ENCODE measurements around the gene NOD1.

Gene NOD1

GRCh38 chr7:30464231-30464671 is 14.3 kb downstream of the NOD1 start:
- no peak overlapping the region for H3K4me3 ChIP-seq (ENCODE audit: low read depth, low read length)
- TF ChIP-seq CTCF (conservative IDR thresholded peaks at IDR 0.05; ENCODE audit: low read depth, low read length), result no peak
- no peak for DNase-seq (ENCODE audit: low read depth)

- H3K4me3 ChIP-seq (ENCODE audit: low read depth, low read length), result no peak overlapping the region
- no peak for DNase-seq (ENCODE audit: low read depth)
- no peak for TF ChIP-seq CTCF (conservative IDR thresholded peaks at IDR 0.05; ENCODE audit: low read depth, low read length)
Observed at GRCh38 chr7:30463405-30464145, 15.0 kb downstream of the NOD1 start.

- TF ChIP-seq CTCF (conservative IDR thresholded peaks at IDR 0.05; ENCODE audit: low read depth, low read length), result no peak
- no peak for DNase-seq (ENCODE audit: low read depth)
- H3K4me3 ChIP-seq (ENCODE audit: low read depth, low read length), result no peak overlapping the region
Observed at GRCh38 chr7:30462179-30462578, 16.4 kb downstream of the NOD1 start.

GRCh38 chr7:30460246-30460633 is 18.3 kb downstream of the NOD1 start:
- no peak for DNase-seq (ENCODE audit: low read depth)
- no peak overlapping the region for H3K4me3 ChIP-seq (ENCODE audit: low read depth, low read length)
- no peak for TF ChIP-seq CTCF (conservative IDR thresholded peaks at IDR 0.05; ENCODE audit: low read depth, low read length)

GRCh38 chr7:30459591-30460245 is 18.9 kb downstream of the NOD1 start:
- DNase-seq (ENCODE audit: low read depth), result peak; percentile 96
- TF ChIP-seq CTCF (conservative IDR thresholded peaks at IDR 0.05; ENCODE audit: low read depth, low read length), result no peak
- H3K4me3 ChIP-seq (ENCODE audit: low read depth, low read length), result no peak overlapping the region

- peak; percentile 45 for DNase-seq (ENCODE audit: low read depth)
- no peak overlapping the region for H3K4me3 ChIP-seq (ENCODE audit: low read depth, low read length)
- no peak for TF ChIP-seq CTCF (conservative IDR thresholded peaks at IDR 0.05; ENCODE audit: low read depth, low read length)
Observed at GRCh38 chr7:30458311-30458710, 20.3 kb downstream of the NOD1 start.

- peak; percentile 49 for DNase-seq (ENCODE audit: low read depth)
- H3K4me3 ChIP-seq (ENCODE audit: low read depth, low read length), result no peak overlapping the region
- peak; percentile 9 for TF ChIP-seq CTCF (conservative IDR thresholded peaks at IDR 0.05; ENCODE audit: low read depth, low read length)
Observed at GRCh38 chr7:30453921-30454320, 24.7 kb downstream of the NOD1 start.
